Right lobe of liver (tissue), 6 donors: ENCODE data around the gene ATXN2. TPM values are rescaled to one million over a fixed set of nuclear protein-coding genes. Genes with fewer than 3 reads are reported as not detected.

ENCODE experiments used
- ATAC-seq, 4 donors: fragments of 200-7000 bp; cut with Tn5 transposase; one replicate each; pipeline ENCODE4 v1.9.1; 2020; ENCODE audit warnings: mild to moderate bottlenecking in 4 of 4, moderate library complexity in 4 of 4
- DNase-seq, 3 donors: peaks; one replicate each; pipeline ENCODE4 v3.0.0-alpha.2; 2020
- H3K27ac ChIP-seq, 3 donors: fragments of 200-600 bp; one replicate each; pipeline ENCODE4 v1.8.0; 2022
- H3K27me3 ChIP-seq, 2 donors: fragments of 200-600 bp; one replicate each; pipeline ENCODE4 v1.8.0; 2022
- H3K36me3 ChIP-seq, 4 donors: fragments of 200-600 bp; sonication (generic) in 1 of 4; one replicate each; pipeline versions ENCODE4 v1.5.1 to v1.8.0; 2017 to 2022; ENCODE audit warnings: control low read depth in 1 of 4
- H3K4me1 ChIP-seq, 4 donors: fragments of 200-600 bp; sonication (generic) in 1 of 4; one replicate each; pipeline versions ENCODE4 v1.5.1 to v1.8.0; 2017 to 2022; ENCODE audit warnings: control low read depth in 1 of 4
- H3K4me3 ChIP-seq, 3 donors: fragments of 200-600 bp; one replicate each; pipeline ENCODE4 v1.8.0; 2022
- H3K9me3 ChIP-seq, 4 donors: fragments of 200-600 bp; sonication (generic) in 1 of 4; one replicate each; pipeline versions ENCODE4 v1.5.1 to v1.8.0; 2017 to 2022; ENCODE audit warnings: control low read depth in 1 of 4
- CTCF ChIP-seq, 4 donors: fragments of 200-600 bp in 3 of 4; fragments of 450-650 bp in 1 of 4; IDR thresholded peaks; one replicate each; pipeline versions ENCODE4 v1.5.1 to v1.8.0; 2016 to 2022; ENCODE audit warnings: antibody characterized with exemption in 4 of 4, mild to moderate bottlenecking in 2 of 4
- POLR2A ChIP-seq: fragments of 450-650 bp; IDR thresholded peaks from one replicate; pipeline ENCODE4 v1.6.1; 2017; ENCODE audit warnings: antibody characterized with exemption, mild to moderate bottlenecking
- WGBS: methylation state at CpG from one replicate; pipeline ENCODE4 v1.1.6; 2018; ENCODE audit warnings: low coverage, low lambda C conversion rate; ENCODE audit not compliant: insufficient coverage; ENCODE audit errors: missing lambda C conversion rate; 5-methylcytosine and 5-hydroxymethylcytosine counted together
- intact Hi-C, 2 donors: fragments of 100-400 bp; cut with DNase I; formaldehyde crosslinking; loops; one replicate each; pipeline versions ENCODE4 v1.11.2 to v1.14.1; 2022
- total RNA-seq, 6 experiments: library from RNA; depleted of rRNA in 2 of 6; stranded (reverse); fragments of >200 nt in 2 of 6; fragmentation: NEBNext Ultra II Directional in 3 of 6; extraction: Animal tissue kit (Norgen Biotek cat#: 25700) in 3 of 6; gene quantifications; one replicate each; pipeline versions ENCODE4 v1.1.0 to v1.2.4, GENCODE V29; 2016 to 2023
- donor health status: DM: no; HTN: yes; CAD: no.
- donor health status: DM: no; HTN: no; CAD: no.
- donor health status: DM: no; HTN: no; CAD: no.
- donor health status: DM: no; HTN: yes; CAD: no.
- donor health status: DM: no; HTN: yes; CAD: no.

ATXN2 gene
- total RNA-seq, 6 experiments from 2014 or later, result 19.1 to 39.5 (median 27.6) TPM

- no peak for TF ChIP-seq CTCF (IDR thresholded peaks at IDR 0.05)
- TF ChIP-seq POLR2A, result no peak
- ATAC-seq (no peak), DNase-seq (peak in 1 of 3 donors; percentile 6)
- H3K27me3 ChIP-seq, result no peaks in the 10 kb centered on the region
- H3K27ac ChIP-seq, result no peak overlapping the region
- intact Hi-C loops, result loop anchor here in 1 of 2 donors (10.0 kb wide), 1 partner anchor 60 kb away; no protein-coding TSS in a partner anchor
- no peak overlapping the region for H3K4me3 ChIP-seq
- H3K9me3 ChIP-seq, result no peaks in the 10 kb centered on the region
- WGBS, result 61% methylated on average over 4 of the region's 4 CpGs
- H3K4me1 ChIP-seq, result peaks cover 0 to 7% (median 0%) of the 10 kb centered on the region in 4 donors
- H3K36me3 ChIP-seq, result peaks cover 8 to 80% (median 26%) of the 10 kb centered on the region in 4 donors
These were observed 144.8 kb downstream of the ATXN2 start for GRCh38 chr12:111454311-111454710.

GRCh38 chr12:111453071-111453989, 145.8 kb downstream of the ATXN2 start:
- H3K4me1 ChIP-seq, result no peaks in the 10 kb centered on the region
- WGBS, result 82% methylated on average over 8 of the region's 25 CpGs
- TF ChIP-seq POLR2A (no peak), CTCF (IDR thresholded peaks at IDR 0.05) (no peak)
- no peak overlapping the region for H3K27ac ChIP-seq
- ATAC-seq (peak in 1 of 4 donors; percentile 11), DNase-seq (peak in 1 of 3 donors; percentile 44)
- H3K9me3 ChIP-seq, result no peaks in the 10 kb centered on the region
- H3K36me3 ChIP-seq, result peaks cover 8 to 90% (median 27%) of the 10 kb centered on the region in 4 donors
- no peaks in the 10 kb centered on the region for H3K27me3 ChIP-seq
- no peak overlapping the region for H3K4me3 ChIP-seq
- intact Hi-C loops, result loop anchor here in 1 of 2 donors (10.0 kb wide), 1 partner anchor 59 kb away; no protein-coding TSS in a partner anchor

- H3K4me3 ChIP-seq, result no peak overlapping the region
- no peak overlapping the region for H3K27ac ChIP-seq
- no peaks in the 10 kb centered on the region for H3K9me3 ChIP-seq
- peaks cover 5 to 100% (median 27%) of the 10 kb centered on the region in 4 donors for H3K36me3 ChIP-seq
- ATAC-seq (peak; percentile 36 to 61 (median 52)), DNase-seq (peak in 1 of 3 donors; percentile 19)
- H3K27me3 ChIP-seq, result no peaks in the 10 kb centered on the region
- intact Hi-C loops, result loop anchor here in 1 of 2 donors (10.0 kb wide), 1 partner anchor 57 kb away; no protein-coding TSS in a partner anchor
- no peak for TF ChIP-seq POLR2A
- TF ChIP-seq CTCF (IDR thresholded peaks at IDR 0.05), result peak; percentile 68 to 91 (median 76)
- WGBS, result 17% methylated on average over 6 of the region's 6 CpGs
- H3K4me1 ChIP-seq, result peaks cover 0 to 2% (median 0%) of the 10 kb centered on the region in 4 donors
These were observed 147.4 kb downstream of the ATXN2 start for GRCh38 chr12:111451649-111452129.

- peaks cover 3 to 99% (median 26%) of the 10 kb centered on the region in 4 donors for H3K36me3 ChIP-seq
- no peaks in the 10 kb centered on the region for H3K9me3 ChIP-seq
- DNase-seq (no peak), ATAC-seq (no peak)
- H3K27ac ChIP-seq, result no peak overlapping the region
- no peak for TF ChIP-seq CTCF (IDR thresholded peaks at IDR 0.05)
- TF ChIP-seq POLR2A, result no peak
- peaks cover 0 to 7% (median 2%) of the 10 kb centered on the region in 4 donors for H3K4me1 ChIP-seq
- H3K27me3 ChIP-seq, result no peaks in the 10 kb centered on the region
- WGBS, result 27% methylated on average over 1 of the region's 1 CpG
- H3K4me3 ChIP-seq, result no peak overlapping the region
- intact Hi-C loops, result loop anchor here in 1 of 2 donors (10.0 kb wide), 1 partner anchor 56 kb away; no protein-coding TSS in a partner anchor
These were observed 147.9 kb downstream of the ATXN2 start for GRCh38 chr12:111451232-111451631.
